Activated CD4-positive, alpha-beta memory T cell treated with anti-CD3 and anti-CD28 coated beads, Interleukin-2, amount 10 ng/mL, durations not matched to agents 7 days and 5 days (primary cell): ENCODE data around the gene FOXN3. TPM values are rescaled to one million over a fixed set of nuclear protein-coding genes. Genes with fewer than 3 reads are reported as not detected.

Experiments
- CTCF ChIA-PET: fragments of 350-600 bp; sonication (Branson Sonifier 250); formaldehyde crosslinking; loops from one replicate; lab custom pipeline; 2021; ENCODE audit warnings: antibody characterized with exemption, inconsistent platforms; lab: Charles Lee
- POLR2A ChIA-PET: fragments of 350-600 bp; sonication (Branson Sonifier 250); formaldehyde crosslinking; loops from one replicate; lab custom pipeline; 2021; ENCODE audit warnings: antibody characterized with exemption; lab: Charles Lee
- DNase-seq: peaks from one replicate; pipeline ENCODE4 v3.0.0-alpha.2; 2020
- H3K27ac Mint-ChIP-seq: one replicate; pipeline ENCODE4 v1.8.0; 2021; ENCODE audit warnings: mild to moderate bottlenecking, mixed read lengths
- H3K27me3 Mint-ChIP-seq: one replicate; pipeline ENCODE4 v1.8.0; 2021; ENCODE audit warnings: mixed read lengths
- H3K36me3 Mint-ChIP-seq: one replicate; pipeline ENCODE4 v1.8.0; 2021; ENCODE audit warnings: low read depth, mixed read lengths
- H3K4me1 Mint-ChIP-seq: one replicate; pipeline ENCODE4 v1.8.0; 2021; ENCODE audit warnings: mixed read lengths
- H3K4me3 Mint-ChIP-seq: one replicate; pipeline ENCODE4 v1.8.0; 2021; ENCODE audit warnings: mild to moderate bottlenecking, mixed read lengths
- H3K9me3 Mint-ChIP-seq: one replicate; pipeline ENCODE4 v1.8.0; 2021; ENCODE audit warnings: mixed read lengths
- total RNA-seq, 2 experiments: library from RNA; stranded (reverse); gene quantifications; one replicate each; pipeline ENCODE4 v1.2.3, GENCODE V29; 2021

Gene FOXN3
- total RNA-seq, 2 experiments from 2014 or later, result 73.1 to 78.3 TPM

- Mint-ChIP-seq H3K4me3 (peak overlapping the region; percentile 74), H3K9me3 (no peaks in the 10 kb centered on the region), H3K27me3 (no peaks in the 10 kb centered on the region), H3K4me1 (peaks cover 34% of the 10 kb centered on the region), H3K36me3 (peaks cover 12% of the 10 kb centered on the region), H3K27ac (peak overlapping the region; percentile 75)
- ChIA-PET CTCF (interaction anchor here (0.7 to 2.3 kb wide), 3 partner anchors 12 to 270 kb away, joined by 3 to 11 read pairs (median 4); no protein-coding TSS in a partner anchor), POLR2A (interaction anchor here (1.0 to 3.4 kb wide), 3 partner anchors 12 to 241 kb away, joined by 3 to 20 read pairs (median 4); no protein-coding TSS in a partner anchor)
- peak; percentile 69 for DNase-seq
Measured at GRCh38 chr14:89417465-89418225, 612 bp upstream of the FOXN3 start.

- no peaks in the 10 kb centered on the region for H3K27me3 Mint-ChIP-seq
- H3K36me3 Mint-ChIP-seq, result peaks cover 22% of the 10 kb centered on the region
- DNase-seq, result peak; percentile 99
- H3K9me3 Mint-ChIP-seq, result no peaks in the 10 kb centered on the region
- peak overlapping the region; percentile 79 for H3K4me3 Mint-ChIP-seq
- peak overlapping the region; percentile 84 for H3K27ac Mint-ChIP-seq
- CTCF ChIA-PET, result interaction anchor here (0.5 to 1.4 kb wide), 6 partner anchors 13 to 483 kb away, joined by 3 to 4 read pairs (median 4); no protein-coding TSS in a partner anchor
- H3K4me1 Mint-ChIP-seq, result peaks cover 28% of the 10 kb centered on the region
- POLR2A ChIA-PET, result interaction anchor here (0.7 to 1.6 kb wide), 11 partner anchors 10 to 304 kb away, joined by 3 to 5 read pairs (median 3); no protein-coding TSS in a partner anchor
Measured at GRCh38 chr14:89416002-89416995, 734 bp downstream of the FOXN3 start.

DNA sequence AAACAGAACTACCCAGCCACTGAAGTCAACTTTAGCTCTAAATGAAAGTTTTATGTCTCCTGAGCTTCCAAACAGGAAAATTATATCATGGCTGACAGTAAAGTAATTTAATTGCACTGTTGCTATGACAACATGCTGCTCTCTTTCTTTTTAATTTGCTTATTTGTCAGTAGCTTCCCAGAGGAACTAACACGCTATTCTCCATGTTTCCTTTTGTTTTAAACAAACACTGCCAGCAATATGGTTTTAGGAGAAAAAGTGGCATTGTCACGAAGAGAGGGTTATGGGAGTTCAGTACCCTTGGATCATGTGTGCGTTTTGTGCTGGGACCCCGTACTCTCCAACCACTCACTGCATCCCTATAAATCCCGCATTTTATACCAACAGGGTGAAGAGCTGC is 1.9 kb downstream of the FOXN3 start:
- Mint-ChIP-seq H3K4me3 (peak overlapping the region; percentile 45), H3K36me3 (peaks cover 32% of the 10 kb centered on the region), H3K9me3 (no peaks in the 10 kb centered on the region), H3K27me3 (no peaks in the 10 kb centered on the region), H3K4me1 (peaks cover 31% of the 10 kb centered on the region), H3K27ac (no peak overlapping the region)
- no peak for DNase-seq
- POLR2A ChIA-PET, result interaction anchor here (0.8 to 1.6 kb wide), 6 partner anchors 15 to 306 kb away, joined by 3 to 4 read pairs (median 4); no protein-coding TSS in a partner anchor
- CTCF ChIA-PET, result interaction anchor here (1.3 to 1.7 kb wide), 3 partner anchors 15 to 237 kb away, joined by 3 to 4 read pairs (median 4); no protein-coding TSS in a partner anchor

- DNase-seq, result no peak
- peaks cover 39% of the 10 kb centered on the region for H3K4me1 Mint-ChIP-seq
- ChIA-PET CTCF (no interaction called here), POLR2A (no interaction called here)
- no peak overlapping the region for H3K4me3 Mint-ChIP-seq
- H3K9me3 Mint-ChIP-seq, result no peaks in the 10 kb centered on the region
- H3K27ac Mint-ChIP-seq, result no peak overlapping the region
- peaks cover 45% of the 10 kb centered on the region for H3K36me3 Mint-ChIP-seq
- no peaks in the 10 kb centered on the region for H3K27me3 Mint-ChIP-seq
Measured at GRCh38 chr14:89411976-89412375, 5.1 kb downstream of the FOXN3 start.

DNA sequence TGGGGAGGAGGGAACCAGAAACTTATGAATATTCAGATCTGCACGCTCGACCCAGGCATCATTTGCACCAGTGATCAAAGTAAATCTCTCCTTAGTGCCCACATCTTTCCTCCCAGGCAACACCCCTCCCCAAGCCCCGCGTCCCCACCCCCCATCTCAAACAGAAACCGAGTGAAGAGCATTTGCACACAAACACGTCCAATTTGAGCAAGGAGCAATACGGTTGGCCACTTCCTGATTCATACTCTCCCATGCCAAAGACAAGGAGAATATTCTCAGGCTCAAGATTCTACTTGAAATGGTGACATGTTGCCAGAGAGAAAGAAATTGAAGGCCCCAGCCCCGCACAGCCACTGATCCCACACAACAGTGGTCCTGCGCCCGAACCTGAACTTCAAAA is 7.1 kb downstream of the FOXN3 start:
- Mint-ChIP-seq H3K9me3 (no peaks in the 10 kb centered on the region), H3K36me3 (peaks cover 47% of the 10 kb centered on the region), H3K4me1 (peaks cover 32% of the 10 kb centered on the region), H3K4me3 (no peak overlapping the region), H3K27me3 (no peaks in the 10 kb centered on the region), H3K27ac (peak overlapping the region; percentile 49)
- ChIA-PET POLR2A (no interaction called here), CTCF (no interaction called here)
- DNase-seq, result no peak

DNA sequence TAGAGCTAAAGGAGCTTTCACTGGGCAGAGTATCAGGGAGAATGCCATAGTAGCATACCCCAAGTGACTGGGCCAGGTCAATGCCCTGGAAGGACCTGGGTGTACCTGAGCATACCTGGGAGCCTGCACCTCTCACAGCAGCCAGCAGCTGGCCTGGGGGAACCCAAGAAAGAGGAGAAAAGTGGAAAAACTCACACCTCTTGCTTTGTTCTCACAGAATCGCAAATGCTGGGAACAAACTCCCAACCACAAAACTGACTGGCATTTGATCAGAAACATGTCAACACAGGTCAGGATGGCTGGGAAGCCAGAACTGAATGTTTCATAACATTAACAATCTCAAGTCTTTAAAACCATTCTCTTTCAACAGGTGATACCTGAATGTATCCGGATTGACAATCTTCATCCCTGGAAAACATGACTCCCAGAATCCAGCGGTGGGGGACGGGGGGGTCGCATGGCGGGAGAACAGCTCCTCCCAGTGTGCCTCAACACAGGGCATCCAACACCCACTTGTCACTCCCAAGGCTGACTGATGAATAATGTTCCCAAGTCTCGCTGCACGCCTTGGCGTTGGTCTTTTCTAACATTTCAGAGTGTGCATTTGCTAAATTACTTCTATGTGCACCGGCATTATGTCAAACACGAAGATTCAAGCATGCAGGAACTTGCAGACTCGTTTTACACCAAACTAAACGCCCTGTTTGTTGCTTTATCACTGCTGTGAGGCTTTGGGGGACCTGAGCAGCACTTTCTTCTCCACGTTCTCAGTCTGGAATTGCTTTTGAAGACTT is 7.9 kb downstream of the FOXN3 start:
- Mint-ChIP-seq H3K4me1 (peaks cover 31% of the 10 kb centered on the region), H3K9me3 (no peaks in the 10 kb centered on the region), H3K36me3 (peaks cover 54% of the 10 kb centered on the region), H3K4me3 (no peak overlapping the region), H3K27ac (no peak overlapping the region), H3K27me3 (no peaks in the 10 kb centered on the region)
- CTCF ChIA-PET, result interaction anchor here (0.5 kb wide), 1 partner anchor 505 kb away, joined by 3 read pairs; no protein-coding TSS in a partner anchor
- POLR2A ChIA-PET, result no interaction called here
- DNase-seq, result no peak

DNA sequence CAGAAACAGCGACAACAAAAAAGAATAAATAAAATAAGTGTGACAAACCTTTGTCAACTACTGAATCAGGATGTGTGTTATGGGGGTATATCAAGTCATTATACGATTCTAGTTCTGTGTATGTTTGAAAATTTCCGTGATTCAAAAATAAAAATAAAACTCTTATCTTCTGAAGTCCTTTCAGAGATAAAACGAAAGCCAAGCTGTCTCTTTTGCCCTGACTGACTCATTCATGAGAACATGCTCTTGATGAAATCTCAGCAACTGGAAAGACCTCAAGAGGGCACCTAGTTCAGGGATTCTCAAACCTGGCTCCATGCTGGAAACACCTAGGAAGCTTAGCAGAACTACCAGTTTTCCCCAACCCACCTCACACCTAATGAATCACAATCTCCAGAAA is 9.2 kb downstream of the FOXN3 start:
- peaks cover 57% of the 10 kb centered on the region for H3K36me3 Mint-ChIP-seq
- CTCF ChIA-PET, result no interaction called here
- H3K9me3 Mint-ChIP-seq, result no peaks in the 10 kb centered on the region
- no peaks in the 10 kb centered on the region for H3K27me3 Mint-ChIP-seq
- POLR2A ChIA-PET, result interaction anchor here (0.6 to 1.0 kb wide), 4 partner anchors 18 to 313 kb away, joined by 3 to 5 read pairs (median 4); no protein-coding TSS in a partner anchor
- no peak overlapping the region for H3K27ac Mint-ChIP-seq
- no peak overlapping the region for H3K4me3 Mint-ChIP-seq
- no peak for DNase-seq
- peaks cover 28% of the 10 kb centered on the region for H3K4me1 Mint-ChIP-seq

GRCh38 chr14:89406941-89407340 is 10.1 kb downstream of the FOXN3 start:
- ChIA-PET CTCF (no interaction called here), POLR2A (no interaction called here)
- no peak for DNase-seq
- H3K36me3 Mint-ChIP-seq, result peaks cover 59% of the 10 kb centered on the region
- no peak overlapping the region for H3K4me3 Mint-ChIP-seq
- no peak overlapping the region for H3K27ac Mint-ChIP-seq
- peaks cover 29% of the 10 kb centered on the region for H3K4me1 Mint-ChIP-seq
- H3K9me3 Mint-ChIP-seq, result no peaks in the 10 kb centered on the region
- no peaks in the 10 kb centered on the region for H3K27me3 Mint-ChIP-seq

DNA sequence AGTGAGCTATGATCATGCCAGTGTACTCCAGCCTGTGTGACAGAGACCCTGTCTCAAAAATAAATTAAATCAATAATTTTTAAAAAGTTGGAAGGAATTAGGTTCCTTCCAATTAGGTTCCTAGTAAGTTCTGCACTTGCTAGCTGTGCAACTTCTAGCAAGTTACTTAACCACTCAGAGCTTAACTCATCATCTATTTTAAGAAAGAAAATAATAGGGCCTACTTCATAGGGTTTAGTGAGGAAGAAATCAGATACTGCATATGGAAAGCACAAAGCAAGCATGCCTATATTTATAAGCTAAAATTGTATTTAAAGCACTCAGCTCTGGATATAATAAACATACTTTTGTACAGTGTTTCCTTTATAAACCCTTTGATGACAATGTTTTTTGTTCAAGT is 10.7 kb downstream of the FOXN3 start:
- DNase-seq, result no peak
- H3K9me3 Mint-ChIP-seq, result no peaks in the 10 kb centered on the region
- no peaks in the 10 kb centered on the region for H3K27me3 Mint-ChIP-seq
- H3K36me3 Mint-ChIP-seq, result peaks cover 61% of the 10 kb centered on the region
- CTCF ChIA-PET, result no interaction called here
- H3K27ac Mint-ChIP-seq, result no peak overlapping the region
- H3K4me1 Mint-ChIP-seq, result peaks cover 32% of the 10 kb centered on the region
- POLR2A ChIA-PET, result interaction anchor here (0.8 to 1.2 kb wide), 2 partner anchors 10 to 214 kb away, joined by 3 to 4 read pairs; no protein-coding TSS in a partner anchor
- H3K4me3 Mint-ChIP-seq, result no peak overlapping the region

GRCh38 chr14:89405712-89406111 is 11.3 kb downstream of the FOXN3 start:
- Mint-ChIP-seq H3K9me3 (no peaks in the 10 kb centered on the region), H3K27ac (no peak overlapping the region), H3K27me3 (no peaks in the 10 kb centered on the region), H3K4me3 (no peak overlapping the region), H3K4me1 (peaks cover 31% of the 10 kb centered on the region), H3K36me3 (peaks cover 54% of the 10 kb centered on the region)
- POLR2A ChIA-PET, result interaction anchor here (0.8 to 1.2 kb wide), 2 partner anchors 10 to 215 kb away, joined by 3 to 4 read pairs; no protein-coding TSS in a partner anchor
- no peak for DNase-seq
- CTCF ChIA-PET, result no interaction called here

GRCh38 chr14:89402363-89402762 is 14.7 kb downstream of the FOXN3 start:
- DNase-seq, result no peak
- Mint-ChIP-seq H3K36me3 (peaks cover 37% of the 10 kb centered on the region), H3K9me3 (no peaks in the 10 kb centered on the region), H3K4me1 (peaks cover 11% of the 10 kb centered on the region), H3K27me3 (no peaks in the 10 kb centered on the region), H3K4me3 (no peak overlapping the region), H3K27ac (no peak overlapping the region)
- POLR2A ChIA-PET, result no interaction called here
- CTCF ChIA-PET, result interaction anchor here (0.5 kb wide), 1 partner anchor 251 kb away, joined by 3 read pairs; no protein-coding TSS in a partner anchor

DNA sequence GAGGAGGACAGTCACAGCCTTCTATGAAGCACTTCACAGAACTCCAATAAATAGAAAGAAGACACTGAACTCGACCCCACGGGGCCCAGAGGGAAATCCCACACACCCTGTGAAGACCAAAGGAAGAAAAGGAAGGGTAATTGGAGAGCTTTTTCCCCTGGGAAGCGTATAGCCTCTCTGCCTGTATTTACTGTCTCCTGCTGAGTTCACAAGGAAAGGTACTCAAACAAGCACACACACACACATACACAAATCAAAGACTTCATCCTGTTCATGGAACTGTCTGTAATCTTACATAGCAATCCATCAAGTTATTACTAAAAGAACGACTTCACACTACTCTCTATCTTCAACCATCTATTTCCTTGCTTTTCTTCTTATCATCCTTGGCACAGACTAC is 15.3 kb downstream of the FOXN3 start:
- H3K27ac Mint-ChIP-seq, result no peak overlapping the region
- peaks cover 6% of the 10 kb centered on the region for H3K4me1 Mint-ChIP-seq
- ChIA-PET POLR2A (no interaction called here), CTCF (no interaction called here)
- no peaks in the 10 kb centered on the region for H3K27me3 Mint-ChIP-seq
- H3K9me3 Mint-ChIP-seq, result no peaks in the 10 kb centered on the region
- peaks cover 37% of the 10 kb centered on the region for H3K36me3 Mint-ChIP-seq
- DNase-seq, result no peak
- no peak overlapping the region for H3K4me3 Mint-ChIP-seq
